ENCODE measurements around the gene NEURL1. TPM values are rescaled to one million over a fixed set of nuclear protein-coding genes. Genes with fewer than 3 reads are reported as not detected.

NEURL1 gene
- total RNA-seq, 1 donor from 2014 or later, result 0.54 TPM

DNA sequence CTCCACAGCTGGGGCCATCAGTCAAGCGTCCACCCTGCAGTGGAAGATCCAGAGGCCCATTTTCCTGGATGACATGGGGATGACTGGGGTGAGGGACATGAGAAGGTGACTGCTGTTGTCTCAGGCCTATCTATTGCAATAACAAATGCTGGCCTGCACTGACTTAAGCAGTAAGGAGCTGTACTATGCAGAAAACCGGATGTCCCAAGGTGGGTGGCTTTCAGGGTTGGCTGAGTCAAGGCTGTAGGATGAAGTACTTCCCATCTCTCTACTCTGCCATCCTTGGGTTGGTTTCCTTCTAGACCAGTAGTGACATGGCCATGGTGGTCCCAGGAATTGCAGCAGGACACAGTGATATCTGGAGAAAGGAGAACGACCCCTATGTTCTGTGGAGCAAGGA is 48.1 kb downstream of the NEURL1 start:
- H3K36me3 Mint-ChIP-seq, result no peaks in the 10 kb centered on the region
- H3K27ac Mint-ChIP-seq, result no peak overlapping the region
- H3K9me3 Mint-ChIP-seq, result no peaks in the 10 kb centered on the region
- H3K4me3 Mint-ChIP-seq, result no peak overlapping the region
- H3K27me3 Mint-ChIP-seq (ENCODE audit: low read depth), result peaks cover 23% of the 10 kb centered on the region
- TF ChIP-seq, protein P1, sequence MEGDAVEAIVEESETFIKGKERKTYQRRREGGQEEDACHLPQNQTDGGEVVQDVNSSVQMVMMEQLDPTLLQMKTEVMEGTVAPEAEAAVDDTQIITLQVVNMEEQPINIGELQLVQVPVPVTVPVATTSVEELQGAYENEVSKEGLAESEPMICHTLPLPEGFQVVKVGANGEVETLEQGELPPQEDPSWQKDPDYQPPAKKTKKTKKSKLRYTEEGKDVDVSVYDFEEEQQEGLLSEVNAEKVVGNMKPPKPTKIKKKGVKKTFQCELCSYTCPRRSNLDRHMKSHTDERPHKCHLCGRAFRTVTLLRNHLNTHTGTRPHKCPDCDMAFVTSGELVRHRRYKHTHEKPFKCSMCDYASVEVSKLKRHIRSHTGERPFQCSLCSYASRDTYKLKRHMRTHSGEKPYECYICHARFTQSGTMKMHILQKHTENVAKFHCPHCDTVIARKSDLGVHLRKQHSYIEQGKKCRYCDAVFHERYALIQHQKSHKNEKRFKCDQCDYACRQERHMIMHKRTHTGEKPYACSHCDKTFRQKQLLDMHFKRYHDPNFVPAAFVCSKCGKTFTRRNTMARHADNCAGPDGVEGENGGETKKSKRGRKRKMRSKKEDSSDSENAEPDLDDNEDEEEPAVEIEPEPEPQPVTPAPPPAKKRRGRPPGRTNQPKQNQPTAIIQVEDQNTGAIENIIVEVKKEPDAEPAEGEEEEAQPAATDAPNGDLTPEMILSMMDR (IDR thresholded peaks at IDR 0.05; ENCODE audit: unreplicated experiment), result no peak
- DNase-seq (ENCODE audit: low spot score in 2 of 2, unreplicated experiment in 2 of 2), result no peak
- peaks cover 18% of the 10 kb centered on the region for H3K4me1 Mint-ChIP-seq

- no peak for DNase-seq (ENCODE audit: low spot score in 2 of 2, unreplicated experiment in 2 of 2)
- Mint-ChIP-seq H3K36me3 (no peaks in the 10 kb centered on the region), H3K4me3 (peak overlapping the region; percentile 43), H3K4me1 (peaks cover 26% of the 10 kb centered on the region), H3K27ac (no peak overlapping the region), H3K9me3 (no peaks in the 10 kb centered on the region), H3K27me3 (ENCODE audit: low read depth) (peaks cover 13% of the 10 kb centered on the region)
- TF ChIP-seq, protein P1 (IDR thresholded peaks at IDR 0.05; ENCODE audit: unreplicated experiment), result no peak
These were observed 49.5 kb downstream of the NEURL1 start for GRCh38 chr10:103542764-103543616.

- H3K27me3 Mint-ChIP-seq (ENCODE audit: low read depth), result peaks cover 13% of the 10 kb centered on the region
- peak overlapping the region; percentile 43 for H3K4me3 Mint-ChIP-seq
- no peak for DNase-seq (ENCODE audit: low spot score in 2 of 2, unreplicated experiment in 2 of 2)
- H3K4me1 Mint-ChIP-seq, result peaks cover 26% of the 10 kb centered on the region
- TF ChIP-seq, protein P1 (IDR thresholded peaks at IDR 0.05; ENCODE audit: unreplicated experiment), result no peak
- no peak overlapping the region for H3K27ac Mint-ChIP-seq
- H3K9me3 Mint-ChIP-seq, result no peaks in the 10 kb centered on the region
- H3K36me3 Mint-ChIP-seq, result no peaks in the 10 kb centered on the region
These were observed 50.4 kb downstream of the NEURL1 start for GRCh38 chr10:103543617-103544525.

DNA sequence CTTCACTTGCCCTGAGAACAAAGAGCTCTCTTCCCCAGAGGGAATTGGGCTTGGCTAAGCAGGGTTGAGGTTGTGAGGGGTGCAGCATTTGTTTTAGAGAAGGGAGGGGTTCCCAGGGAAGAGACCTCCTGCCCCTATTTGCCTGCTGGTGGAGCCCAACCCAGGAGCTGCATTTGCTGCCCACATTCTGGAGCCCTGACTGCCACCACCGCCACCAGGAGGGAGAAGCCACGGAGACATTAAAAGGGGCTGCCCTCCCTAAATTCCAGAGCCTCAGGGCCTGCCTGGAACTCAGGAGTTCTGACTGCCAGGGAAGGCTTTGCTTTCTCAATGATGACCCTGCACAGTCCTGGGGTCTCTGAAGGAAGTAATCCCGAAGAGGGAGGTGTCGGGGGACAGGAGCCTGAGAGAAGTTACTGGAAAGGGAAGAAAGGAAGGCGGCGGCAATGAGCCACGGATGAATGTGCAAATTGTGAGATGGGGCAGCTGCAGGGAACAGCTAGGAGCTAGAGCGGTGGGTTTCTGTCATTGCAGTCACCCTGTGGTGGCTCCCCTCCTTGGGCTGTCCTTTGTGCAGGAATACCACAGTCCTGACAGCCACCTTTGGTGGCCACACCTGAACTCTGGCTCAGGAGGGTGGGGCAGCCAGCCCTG is 51.3 kb downstream of the NEURL1 start:
- TF ChIP-seq, protein P1 (IDR thresholded peaks at IDR 0.05; ENCODE audit: unreplicated experiment), result no peak
- Mint-ChIP-seq H3K4me1 (peaks cover 24% of the 10 kb centered on the region), H3K4me3 (no peak overlapping the region), H3K27ac (no peak overlapping the region), H3K36me3 (no peaks in the 10 kb centered on the region), H3K27me3 (ENCODE audit: low read depth) (peaks cover 12% of the 10 kb centered on the region), H3K9me3 (no peaks in the 10 kb centered on the region)
- no peak for DNase-seq (ENCODE audit: low spot score in 2 of 2, unreplicated experiment in 2 of 2)

DNA sequence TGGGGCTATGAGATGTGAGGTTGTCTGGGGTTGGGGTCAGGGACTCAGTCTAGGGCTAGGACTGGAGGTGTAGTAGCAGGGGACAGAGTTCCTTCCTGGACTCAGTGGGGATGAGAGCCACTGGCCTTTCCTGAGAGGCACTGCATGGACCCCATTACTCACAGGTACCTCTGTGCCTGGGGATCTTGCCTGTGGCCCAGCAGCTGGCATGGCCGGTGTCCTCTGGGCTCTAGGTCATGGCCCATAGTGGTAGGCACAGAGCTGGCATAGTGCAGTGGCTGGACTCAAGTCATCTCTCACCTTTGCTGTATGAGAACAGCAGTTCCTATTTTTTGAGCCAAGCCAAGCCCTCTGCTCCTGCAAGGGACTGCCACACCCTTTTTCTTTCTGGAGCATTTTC is 51.9 kb downstream of the NEURL1 start:
- no peaks in the 10 kb centered on the region for H3K9me3 Mint-ChIP-seq
- H3K27me3 Mint-ChIP-seq (ENCODE audit: low read depth), result peaks cover 17% of the 10 kb centered on the region
- H3K4me3 Mint-ChIP-seq, result no peak overlapping the region
- no peaks in the 10 kb centered on the region for H3K36me3 Mint-ChIP-seq
- peaks cover 24% of the 10 kb centered on the region for H3K4me1 Mint-ChIP-seq
- no peak overlapping the region for H3K27ac Mint-ChIP-seq
- DNase-seq (ENCODE audit: low spot score in 2 of 2, unreplicated experiment in 2 of 2), result no peak
- TF ChIP-seq, protein P1 (IDR thresholded peaks at IDR 0.05; ENCODE audit: unreplicated experiment), result no peak

All from mesothelial cell of epicardium (in vitro differentiated cells).